Neural cell (in vitro differentiated cells): Measurements from ENCODE around the gene CWF19L2. TPM values are rescaled to one million over a fixed set of nuclear protein-coding genes. Genes with fewer than 3 reads are reported as not detected.
"Not testable (repeated sequence)": the region's sequence is repeated elsewhere in the genome, so short reads cannot be mapped to it uniquely, and the experiment has no call there.

Experiments used
- H2AFZ ChIP-seq: fragments of 200-600, 300-800 bp; sonication (generic), shearing (Covaris generic); 2 replicates; pipeline ENCODE4 v1.6.0; 2014; ENCODE audit warnings: low read depth, mild to moderate bottlenecking, antibody characterized with exemption, low read length, moderate library complexity
- H3F3A ChIP-seq: fragments of 200-600 bp; shearing (Covaris generic); 2 replicates; pipeline ENCODE4 v1.6.1; 2016; ENCODE audit warnings: mild to moderate bottlenecking, moderate library complexity, mixed read lengths, antibody characterized with exemption, low read length; ENCODE audit not compliant: insufficient read depth, poor library complexity, severe bottlenecking
- H3K27ac ChIP-seq: fragments of 200-600, 300-800 bp; sonication (generic), shearing (Covaris generic); 2 replicates; pipeline ENCODE4 v1.5.1; 2014; ENCODE audit warnings: mild to moderate bottlenecking, low read length, moderate library complexity
- H3K27me3 ChIP-seq: fragments of 300-800, 200-600 bp; sonication (generic), shearing (Covaris generic); 2 replicates; pipeline ENCODE4 v1.6.0; 2014; ENCODE audit warnings: mild to moderate bottlenecking, low read depth, low read length, moderate library complexity; ENCODE audit not compliant: insufficient read depth
- H3K36me3 ChIP-seq: fragments of 300-800, 200-600 bp; sonication (generic), shearing (Covaris generic); 2 replicates; pipeline ENCODE4 v1.5.1; 2014; ENCODE audit warnings: mild to moderate bottlenecking, antibody characterized with exemption, low read length, moderate library complexity; ENCODE audit not compliant: insufficient read depth
- H3K4me2 ChIP-seq: fragments of 300-800, 200-600 bp; sonication (generic), shearing (Covaris generic); 2 replicates; pipeline ENCODE4 v1.6.0; 2014; ENCODE audit warnings: mild to moderate bottlenecking, low read length
- H3K4me3 ChIP-seq: fragments of 300-800, 200-600 bp; sonication (generic), shearing (Covaris generic); 2 replicates; pipeline ENCODE4 v1.5.1; 2014; ENCODE audit warnings: mild to moderate bottlenecking, low read length, moderate library complexity
- H3K79me2 ChIP-seq: fragments of 200-600 bp; shearing (Covaris generic); replicated peaks from 2 replicates; pipeline ENCODE4 v1.6.0; 2014; ENCODE audit warnings: mild to moderate bottlenecking, low read length, moderate library complexity; ENCODE audit not compliant: insufficient read depth
- H3K9ac ChIP-seq: fragments of 300-800, 200-600 bp; sonication (generic), shearing (Covaris generic); 2 replicates; pipeline ENCODE4 v1.6.1; 2016; ENCODE audit warnings: mild to moderate bottlenecking, low read length, mixed read lengths
- H3K9me2 ChIP-seq: fragments of 200-600 bp; shearing (Covaris generic); 2 replicates; pipeline ENCODE4 v1.6.1; 2016; ENCODE audit warnings: mild to moderate bottlenecking, low read length, mixed read lengths; ENCODE audit not compliant: insufficient read depth
- H3K9me3 ChIP-seq: fragments of 200-600, 300-800 bp; sonication (generic), shearing (Covaris generic); 2 replicates; pipeline ENCODE4 v1.6.1; 2016; ENCODE audit warnings: mild to moderate bottlenecking, mixed run types, low read length, moderate library complexity, mixed read lengths
- H4K20me1 ChIP-seq: fragments of 200-600 bp; shearing (Covaris generic); 2 replicates; pipeline ENCODE4 v1.6.1; 2016; ENCODE audit warnings: mild to moderate bottlenecking, mixed run types; ENCODE audit not compliant: insufficient read depth
- CTCF ChIP-seq: fragments of 450-650 bp; IDR thresholded peaks from 2 replicates; pipeline ENCODE4 v1.5.1; 2014; ENCODE audit warnings: antibody characterized with exemption, mild to moderate bottlenecking, moderate library complexity; ENCODE audit not compliant: poor library complexity, severe bottlenecking
- EP300 ChIP-seq: fragments of 450-650 bp; conservative IDR thresholded peaks from 2 replicates; pipeline ENCODE4 v1.6.1; 2014; ENCODE audit warnings: antibody characterized with exemption, mild to moderate bottlenecking, moderate library complexity; ENCODE audit not compliant: poor library complexity, severe bottlenecking
- EZH2 ChIP-seq: fragments of 200-600, 300-800 bp; shearing (Covaris generic), sonication (generic); IDR thresholded peaks from 2 replicates; pipeline ENCODE4 v1.6.1; 2014; ENCODE audit warnings: antibody characterized with exemption, low read length, borderline replicate concordance, mild to moderate bottlenecking; ENCODE audit not compliant: insufficient read depth, poor library complexity, severe bottlenecking
- POLR2AphosphoS5 ChIP-seq: IDR thresholded peaks from 2 replicates; pipeline ENCODE4 v1.6.1; 2012
- RAD21 ChIP-seq: fragments of 450-650 bp; conservative IDR thresholded peaks from 2 replicates; pipeline ENCODE4 v1.6.1; 2014; ENCODE audit warnings: antibody characterized with exemption, mild to moderate bottlenecking, moderate library complexity
- REST ChIP-seq: IDR thresholded peaks from 2 replicates; pipeline ENCODE4 v1.6.1; 2012; ENCODE audit warnings: borderline replicate concordance
- SMC3 ChIP-seq: fragments of 450-650 bp; conservative IDR thresholded peaks from 2 replicates; pipeline ENCODE4 v1.6.1; 2014; ENCODE audit warnings: antibody characterized with exemption, mild to moderate bottlenecking, moderate library complexity; ENCODE audit not compliant: poor library complexity
- polyA plus RNA-seq: library from polyadenylated mRNA; depleted of rRNA; stranded (reverse); fragments of >200 nt; gene quantifications from 2 replicates; pipeline ENCODE4 v1.2.3, GENCODE V29; 2014

CWF19L2 gene
- polyA plus RNA-seq, 1 donor from 2014 or later: 4.9 TPM

- Histone ChIP-seq H2AFZ (no peak overlapping the region), H3K79me2 (no peaks in the 10 kb centered on the region), H3K27ac (no peak overlapping the region), H3K4me2 (no peak overlapping the region), H3K9ac (no peak overlapping the region), H4K20me1 (no peaks in the 10 kb centered on the region), H3K9me2 (no peaks in the 10 kb centered on the region), H3F3A (no peaks in the 10 kb centered on the region), H3K27me3 (no peaks in the 10 kb centered on the region), H3K9me3 (no peaks in the 10 kb centered on the region), H3K4me3 (no peak overlapping the region), H3K36me3 (no peaks in the 10 kb centered on the region)
- TF ChIP-seq EP300 (no peak), REST (no peak), POLR2AphosphoS5 (no peak), SMC3 (no peak)
These were observed 52.4 kb downstream of the CWF19L2 start for GRCh38 chr11:107405260-107405659.

GRCh38 chr11:107401131-107401530, 56.5 kb downstream of the CWF19L2 start:
- not testable (repeated sequence) for H3K4me2 ChIP-seq, H4K20me1 ChIP-seq, H2AFZ ChIP-seq, H3K27ac ChIP-seq, H3K36me3 ChIP-seq, H3F3A ChIP-seq, H3K79me2 ChIP-seq, H3K9me3 ChIP-seq, H3K27me3 ChIP-seq, H3K4me3 ChIP-seq, H3K9me2 ChIP-seq, H3K9ac ChIP-seq

GRCh38 chr11:107397357-107397756, 60.3 kb downstream of the CWF19L2 start:
- Histone ChIP-seq H3K4me2 (no peak overlapping the region), H4K20me1 (no peaks in the 10 kb centered on the region), H3K27ac (no peak overlapping the region), H3K4me3 (no peak overlapping the region), H3K9me3 (no peaks in the 10 kb centered on the region), H3K27me3 (no peaks in the 10 kb centered on the region), H3K79me2 (no peaks in the 10 kb centered on the region), H3F3A (no peaks in the 10 kb centered on the region), H3K9me2 (no peaks in the 10 kb centered on the region), H2AFZ (no peak overlapping the region), H3K36me3 (no peaks in the 10 kb centered on the region), H3K9ac (no peak overlapping the region)
- TF ChIP-seq RAD21 (no peak), EZH2 (no peak), EP300 (no peak), SMC3 (no peak), POLR2AphosphoS5 (no peak), CTCF (no peak)
